ENCODE results near the gene HSD11B1. TPM values are rescaled to one million over a fixed set of nuclear protein-coding genes. Genes with fewer than 3 reads are reported as not detected.

The HSD11B1 gene
- polyA plus RNA-seq, 3 donors, result not detected

DNA sequence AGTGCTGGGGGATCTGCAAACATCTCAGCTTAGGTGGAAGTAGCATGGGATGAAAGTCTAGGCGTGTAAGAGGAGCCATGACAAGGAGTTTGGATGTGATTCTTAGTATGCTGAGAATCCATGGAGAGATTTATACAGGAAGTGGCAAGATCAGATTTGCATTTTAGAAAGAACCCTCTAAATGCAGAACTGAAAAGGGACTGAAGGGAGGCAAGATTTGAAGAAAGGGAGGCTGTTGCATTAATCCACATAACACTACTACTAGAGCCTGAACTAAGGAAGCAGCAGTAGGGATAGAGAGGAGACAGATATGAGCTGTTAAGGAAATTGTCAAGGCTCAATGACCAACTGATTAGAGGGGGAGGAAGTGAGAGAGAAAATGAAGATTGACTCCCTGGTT is 69.9 kb downstream of the HSD11B1 start:
- no peaks in the 10 kb centered on the region for H3K9me3 Mint-ChIP-seq
- no peak overlapping the region for H3K9ac ChIP-seq (ENCODE audit: insufficient read depth, low read length, poor library complexity, severe bottlenecking)
- peaks cover 34 to 50% of the 10 kb centered on the region in 2 donors for H3K4me1 ChIP-seq (ENCODE audit: control insufficient read depth in 1 of 2, insufficient read depth in 2 of 2, low read length in 2 of 2)
- H3K4me3 Mint-ChIP-seq, result peak overlapping the region in 1 of 2 donors; percentile 13
- 56% methylated on average over 1 of the region's 1 CpG for WGBS (ENCODE audit: insufficient coverage)
- peaks cover 68 to 79% of the 10 kb centered on the region in 2 donors for H3K36me3 ChIP-seq (replicated peaks in 1 of 2; ENCODE audit: control insufficient read depth in 1 of 2, insufficient read depth in 2 of 2, low read length in 2 of 2)
- no peak overlapping the region for H3K4me3 ChIP-seq (replicated peaks in 1 of 3; ENCODE audit: low read depth in 2 of 3, low read length in 3 of 3)
- peaks cover 19% of the 10 kb centered on the region for H3K4me1 Mint-ChIP-seq
- TF ChIP-seq, protein P1, sequence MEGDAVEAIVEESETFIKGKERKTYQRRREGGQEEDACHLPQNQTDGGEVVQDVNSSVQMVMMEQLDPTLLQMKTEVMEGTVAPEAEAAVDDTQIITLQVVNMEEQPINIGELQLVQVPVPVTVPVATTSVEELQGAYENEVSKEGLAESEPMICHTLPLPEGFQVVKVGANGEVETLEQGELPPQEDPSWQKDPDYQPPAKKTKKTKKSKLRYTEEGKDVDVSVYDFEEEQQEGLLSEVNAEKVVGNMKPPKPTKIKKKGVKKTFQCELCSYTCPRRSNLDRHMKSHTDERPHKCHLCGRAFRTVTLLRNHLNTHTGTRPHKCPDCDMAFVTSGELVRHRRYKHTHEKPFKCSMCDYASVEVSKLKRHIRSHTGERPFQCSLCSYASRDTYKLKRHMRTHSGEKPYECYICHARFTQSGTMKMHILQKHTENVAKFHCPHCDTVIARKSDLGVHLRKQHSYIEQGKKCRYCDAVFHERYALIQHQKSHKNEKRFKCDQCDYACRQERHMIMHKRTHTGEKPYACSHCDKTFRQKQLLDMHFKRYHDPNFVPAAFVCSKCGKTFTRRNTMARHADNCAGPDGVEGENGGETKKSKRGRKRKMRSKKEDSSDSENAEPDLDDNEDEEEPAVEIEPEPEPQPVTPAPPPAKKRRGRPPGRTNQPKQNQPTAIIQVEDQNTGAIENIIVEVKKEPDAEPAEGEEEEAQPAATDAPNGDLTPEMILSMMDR (IDR thresholded peaks at IDR 0.05), result no peak
- DNase-seq, result no peak
- H3K9me3 ChIP-seq (replicated peaks in 1 of 2; ENCODE audit: control insufficient read depth in 1 of 2, insufficient read depth in 1 of 2, low read length in 2 of 2), result no peaks in the 10 kb centered on the region
- H3K27ac ChIP-seq (ENCODE audit: low read depth in 1 of 2, low read length in 2 of 2), result peak overlapping the region in 1 of 2 donors; percentile 71
- peaks cover 14% of the 10 kb centered on the region for H3K79me2 ChIP-seq (ENCODE audit: insufficient read depth, low read length)
- H3K36me3 Mint-ChIP-seq, result peaks cover 53 to 71% of the 10 kb centered on the region in 2 donors
- no peak overlapping the region for H2AFZ ChIP-seq (ENCODE audit: insufficient read depth, low read depth, low read length, poor library complexity, severe bottlenecking)
- intact Hi-C loops (cut with micrococcal nuclease), result no loop called here
- H3K27me3 ChIP-seq (ENCODE audit: control insufficient read depth in 2 of 2, insufficient read depth in 2 of 2, low read length in 2 of 2), result no peaks in the 10 kb centered on the region
- peaks cover 92% of the 10 kb centered on the region for H4K20me1 ChIP-seq (ENCODE audit: insufficient read depth, low read length)
- H3K4me2 ChIP-seq (replicated peaks; ENCODE audit: extremely low read depth, low read length, poor library complexity, severe bottlenecking), result no peak overlapping the region
- H3K27me3 Mint-ChIP-seq (ENCODE audit: low read depth in 3 of 3), result peaks cover 0 to 1% (median 0%) of the 10 kb centered on the region in 3 donors
- peak overlapping the region in 6 of 7 donors; percentile 5 to 79 (median 62) for H3K27ac Mint-ChIP-seq

DNA sequence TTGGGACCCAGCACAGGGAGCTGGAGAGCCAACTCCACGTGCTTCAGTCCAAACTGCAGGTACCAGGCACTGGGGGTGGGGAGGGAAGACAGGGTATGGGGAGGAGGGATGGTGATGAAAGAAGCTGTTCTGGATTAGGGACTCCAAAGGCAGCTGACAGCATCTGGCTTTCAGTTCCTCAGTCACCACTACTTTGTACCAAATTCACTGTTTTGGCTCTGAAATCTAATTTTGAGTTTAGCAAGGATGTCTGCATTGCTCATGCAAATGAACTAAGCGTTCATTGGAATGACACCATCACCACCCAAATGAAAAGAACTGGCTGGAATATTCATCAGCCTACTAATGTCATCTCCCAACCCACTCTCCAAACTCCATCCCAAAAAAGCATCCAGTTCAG is 71.0 kb downstream of the HSD11B1 start:
- Histone ChIP-seq H3K9ac (ENCODE audit: insufficient read depth, low read length, poor library complexity, severe bottlenecking) (no peak overlapping the region), H3K27ac (ENCODE audit: low read depth in 1 of 2, low read length in 2 of 2) (peak overlapping the region in 1 of 2 donors; percentile 71), H3K36me3 (replicated peaks in 1 of 2; ENCODE audit: control insufficient read depth in 1 of 2, insufficient read depth in 2 of 2, low read length in 2 of 2) (peaks cover 79 to 90% of the 10 kb centered on the region in 2 donors), H3K79me2 (ENCODE audit: insufficient read depth, low read length) (peaks cover 8% of the 10 kb centered on the region), H2AFZ (ENCODE audit: insufficient read depth, low read depth, low read length, poor library complexity, severe bottlenecking) (no peak overlapping the region), H3K4me2 (replicated peaks; ENCODE audit: extremely low read depth, low read length, poor library complexity, severe bottlenecking) (no peak overlapping the region), H3K27me3 (ENCODE audit: control insufficient read depth in 2 of 2, insufficient read depth in 2 of 2, low read length in 2 of 2) (no peaks in the 10 kb centered on the region), H3K4me3 (replicated peaks in 1 of 3; ENCODE audit: low read depth in 2 of 3, low read length in 3 of 3) (no peak overlapping the region), H3K9me3 (replicated peaks in 1 of 2; ENCODE audit: control insufficient read depth in 1 of 2, insufficient read depth in 1 of 2, low read length in 2 of 2) (no peaks in the 10 kb centered on the region), H3K4me1 (ENCODE audit: control insufficient read depth in 1 of 2, insufficient read depth in 2 of 2, low read length in 2 of 2) (peaks cover 23 to 39% of the 10 kb centered on the region in 2 donors), H4K20me1 (ENCODE audit: insufficient read depth, low read length) (peaks cover 96% of the 10 kb centered on the region)
- Mint-ChIP-seq H3K9me3 (no peaks in the 10 kb centered on the region), H3K36me3 (peaks cover 62 to 82% of the 10 kb centered on the region in 2 donors), H3K4me3 (no peak overlapping the region), H3K27ac (peak overlapping the region in 3 of 7 donors; percentile 63 to 76 (median 66)), H3K27me3 (ENCODE audit: low read depth in 3 of 3) (peaks cover 0 to 1% (median 0%) of the 10 kb centered on the region in 3 donors), H3K4me1 (peaks cover 17% of the 10 kb centered on the region)
- DNase-seq, result no peak
- TF ChIP-seq, protein P1 (IDR thresholded peaks at IDR 0.05), result no peak
- intact Hi-C loops (cut with micrococcal nuclease), result no loop called here
- WGBS (ENCODE audit: insufficient coverage), result 47% methylated on average over 2 of the region's 2 CpGs

Measured in CD14-positive monocyte (primary cell).